ENCODE data around the gene NKG7. TPM values are rescaled to one million over a fixed set of nuclear protein-coding genes. Genes with fewer than 3 reads are reported as not detected.
A peak's percentile ranks its signal among the peaks of the same experiment; 100 is the strongest.
"Not testable (repeated sequence)": the region's sequence is repeated elsewhere in the genome, so short reads cannot be mapped to it uniquely, and the experiment has no call there.

The NKG7 gene, protein sequence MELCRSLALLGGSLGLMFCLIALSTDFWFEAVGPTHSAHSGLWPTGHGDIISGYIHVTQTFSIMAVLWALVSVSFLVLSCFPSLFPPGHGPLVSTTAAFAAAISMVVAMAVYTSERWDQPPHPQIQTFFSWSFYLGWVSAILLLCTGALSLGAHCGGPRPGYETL
- 1,000 to 10,000 TPM; 7,925 to 8,923 (median 8,385) TPM for polyA plus RNA-seq

DNA sequence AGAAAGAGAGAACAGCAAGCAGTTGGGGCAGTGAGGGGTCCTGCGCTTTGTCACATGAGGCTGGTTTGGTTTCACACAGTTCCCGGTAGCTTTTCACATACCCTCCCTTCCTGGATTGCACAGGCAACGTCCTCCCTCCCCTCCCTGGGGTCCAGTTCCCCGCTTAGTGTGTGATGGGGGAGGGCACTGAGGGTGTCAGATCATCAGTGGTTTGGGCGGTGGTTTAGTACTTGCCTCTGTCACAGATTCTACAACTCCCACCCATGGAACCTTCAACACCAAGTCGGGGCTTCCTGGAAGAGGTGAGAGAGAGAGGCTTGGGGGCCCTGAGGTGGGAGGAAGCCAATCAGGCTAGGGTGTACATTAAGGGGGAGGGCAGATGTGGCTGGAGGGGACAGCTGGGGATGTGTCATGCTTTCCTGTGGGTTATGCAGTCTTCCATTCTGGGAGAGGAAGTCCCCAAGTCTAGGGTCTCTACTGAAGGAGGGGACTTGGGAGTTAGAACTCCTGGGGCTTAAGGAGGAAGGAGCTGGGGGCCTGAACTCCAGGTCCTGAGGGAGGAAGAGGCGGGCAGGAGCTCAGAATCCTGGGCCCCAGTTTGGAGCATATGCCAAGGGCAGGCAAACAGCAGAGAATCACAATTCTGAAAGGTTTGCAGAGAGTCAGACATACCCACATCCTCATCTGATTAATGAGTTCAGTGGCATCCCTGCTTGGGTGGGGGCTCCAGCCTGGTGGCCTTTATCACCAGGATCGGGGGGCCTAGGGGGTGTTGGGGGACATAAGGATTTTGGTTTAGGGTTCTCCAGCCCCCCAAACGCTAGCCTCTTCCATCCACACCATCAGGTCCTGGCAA is at the start of gene NKG7:
NKG7 (minus strand) TSS at position 6 of the 856 bp plus-strand sequence. CDS start 119 bp downstream, outside the sequence.
- DNase-seq: peak; percentile 97 to 98 (median 98)
- peak within 1 kb of the TSS; percentile 94 to 100 (median 100) for H3K27ac Mint-ChIP-seq
- peak within 1 kb of the TSS; percentile 94 to 100 (median 98) for H3K4me3 Mint-ChIP-seq
- H3K27me3 Mint-ChIP-seq (ENCODE audit: low read depth in 3 of 3): peaks cover 18 to 50% (median 24%) of the 10 kb centered on the region in 3 donors
- peaks cover 17 to 27% (median 22%) of the 10 kb centered on the region in 3 donors for H3K36me3 Mint-ChIP-seq
- H3K4me1 Mint-ChIP-seq: peaks cover 53 to 62% of the 10 kb centered on the region in 2 donors
- H3K9me3 Mint-ChIP-seq: no peaks in the 10 kb centered on the region

DNA sequence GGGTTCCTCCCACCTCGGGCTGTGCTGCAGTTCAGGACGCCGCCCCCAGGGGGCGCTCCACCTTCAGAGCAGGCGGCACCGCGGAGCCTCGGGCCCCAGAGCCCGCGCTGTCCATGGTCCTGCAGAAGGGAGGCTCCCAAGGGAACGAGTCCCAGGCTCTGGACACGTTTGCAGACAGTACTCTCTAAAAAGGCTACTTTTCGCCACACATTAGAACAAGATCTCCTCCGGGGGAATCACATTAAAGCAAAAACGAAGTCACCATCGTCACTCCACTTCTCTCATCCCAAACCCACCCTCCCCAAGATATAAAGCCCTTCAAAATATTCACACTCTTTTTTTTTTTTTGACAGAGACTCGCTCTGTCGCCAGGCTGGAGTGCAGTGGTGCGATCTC is 49.6 kb upstream of the NKG7 start:
- peaks cover 0 to 1% (median 0%) of the 10 kb centered on the region in 3 donors for H3K36me3 Mint-ChIP-seq
- H3K27ac Mint-ChIP-seq: peak overlapping the region in 1 of 6 donors; percentile 35
- no peak overlapping the region for H3K4me3 Mint-ChIP-seq
- peaks cover 11 to 25% (median 14%) of the 10 kb centered on the region in 3 donors for H3K27me3 Mint-ChIP-seq (ENCODE audit: low read depth in 3 of 3)
- DNase-seq: peak; percentile 80 to 84 (median 81)
- peaks cover 29 to 34% of the 10 kb centered on the region in 2 donors for H3K4me1 Mint-ChIP-seq
- no peaks in the 10 kb centered on the region for H3K9me3 Mint-ChIP-seq

DNA sequence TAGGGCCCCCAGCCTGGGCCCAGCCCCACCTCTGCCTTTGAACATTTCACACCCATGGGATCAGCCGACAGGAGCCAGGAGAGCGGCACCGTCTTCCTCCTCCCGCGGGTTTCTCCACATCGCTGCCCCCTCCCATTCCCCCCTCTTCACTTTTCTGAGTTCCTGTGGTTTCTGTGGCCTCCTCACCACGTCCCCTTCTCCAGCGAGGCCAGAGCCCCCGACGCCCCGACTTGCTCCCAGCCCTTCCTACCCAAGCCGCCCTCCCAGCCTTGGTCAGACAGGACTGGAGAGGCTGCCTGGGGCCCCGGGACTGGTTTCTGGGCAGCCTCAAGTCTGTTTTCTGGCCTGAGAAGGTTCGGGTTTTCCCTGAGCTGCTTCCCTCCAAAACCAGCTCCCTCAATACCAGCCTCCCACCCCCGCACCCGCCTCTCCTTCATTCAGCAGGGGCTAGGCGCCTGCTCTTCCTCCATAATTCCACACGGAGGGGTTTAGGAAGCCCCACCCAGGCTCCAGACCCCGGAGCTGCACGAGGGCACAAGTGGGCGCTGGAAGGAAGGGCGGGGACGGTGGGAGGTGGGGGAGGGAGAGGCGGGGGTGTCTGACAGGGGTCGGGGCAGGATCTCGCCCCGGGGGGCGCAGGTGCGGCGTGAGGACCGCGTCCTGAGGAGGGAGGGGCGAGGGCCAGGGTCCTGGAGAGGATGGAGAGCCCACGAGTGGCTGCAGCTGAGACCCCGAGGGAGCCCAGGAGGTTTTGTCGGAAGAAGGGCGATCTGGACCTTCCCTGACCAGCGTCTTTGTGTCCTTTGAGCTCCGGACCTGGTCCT is 49.0 kb upstream of the NKG7 start:
- no peak for DNase-seq
- no peak overlapping the region for H3K4me3 Mint-ChIP-seq
- peaks cover 32 to 35% of the 10 kb centered on the region in 2 donors for H3K4me1 Mint-ChIP-seq
- H3K9me3 Mint-ChIP-seq: no peaks in the 10 kb centered on the region
- peaks cover 11 to 25% (median 12%) of the 10 kb centered on the region in 3 donors for H3K27me3 Mint-ChIP-seq (ENCODE audit: low read depth in 3 of 3)
- H3K36me3 Mint-ChIP-seq: peaks cover 0 to 3% (median 0%) of the 10 kb centered on the region in 3 donors
- no peak overlapping the region for H3K27ac Mint-ChIP-seq

DNA sequence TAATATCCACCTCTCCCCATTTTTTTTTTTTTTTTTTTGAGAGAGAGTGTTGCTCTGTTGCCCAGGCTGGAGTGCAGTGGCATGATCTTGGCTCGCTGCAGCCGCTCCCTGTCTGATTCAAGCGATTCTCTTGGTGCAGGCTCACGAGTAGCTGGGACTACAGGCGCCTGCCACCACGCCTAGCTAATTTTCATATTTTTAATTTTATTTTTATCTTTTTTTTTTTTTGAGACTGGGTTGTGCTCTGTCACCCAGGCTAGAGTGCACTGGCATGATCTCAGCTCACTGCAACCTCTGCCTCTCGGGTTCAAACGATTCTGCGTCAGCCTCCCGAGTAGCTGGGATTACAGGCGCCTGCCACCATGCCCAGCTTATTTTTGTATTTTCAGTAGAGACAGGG is 48.1 kb upstream of the NKG7 start:
- DNase-seq, H3K4me3 Mint-ChIP-seq, H3K36me3 Mint-ChIP-seq, H3K27ac Mint-ChIP-seq, H3K9me3 Mint-ChIP-seq: not testable (repeated sequence)
- Mint-ChIP-seq H3K27me3 (ENCODE audit: low read depth in 3 of 3) (peaks cover 10 to 25% (median 11%) of the 10 kb centered on the region in 3 donors), H3K4me1 (peaks cover 32 to 35% of the 10 kb centered on the region in 2 donors)

DNA sequence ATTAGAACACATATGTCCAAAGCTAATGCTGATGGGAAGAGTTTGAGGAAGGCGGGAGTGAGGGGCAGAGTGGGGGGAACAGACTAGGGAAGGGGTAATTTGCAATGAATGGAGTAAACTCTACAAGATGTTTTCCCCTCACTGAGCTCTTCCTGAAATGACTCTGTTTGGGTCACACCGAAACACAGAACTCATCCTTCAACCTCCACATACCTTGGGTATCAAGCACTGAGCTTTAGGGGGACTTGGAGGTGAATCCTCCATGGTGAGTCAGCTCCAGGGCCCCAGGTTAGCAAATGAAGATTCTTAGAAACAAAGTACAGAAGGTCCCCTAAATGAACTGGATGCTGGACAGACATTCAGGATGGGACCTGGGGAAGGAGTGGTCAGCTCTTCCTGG is 46.3 kb upstream of the NKG7 start:
- Mint-ChIP-seq H3K9me3 (no peaks in the 10 kb centered on the region), H3K36me3 (peaks cover 2 to 9% (median 3%) of the 10 kb centered on the region in 3 donors), H3K4me3 (peak overlapping the region in 1 of 5 donors; percentile 7), H3K27ac (peak overlapping the region in 1 of 6 donors; percentile 61), H3K27me3 (ENCODE audit: low read depth in 3 of 3) (peaks cover 9 to 19% (median 10%) of the 10 kb centered on the region in 3 donors), H3K4me1 (peaks cover 32 to 36% of the 10 kb centered on the region in 2 donors)
- DNase-seq: no peak

DNA sequence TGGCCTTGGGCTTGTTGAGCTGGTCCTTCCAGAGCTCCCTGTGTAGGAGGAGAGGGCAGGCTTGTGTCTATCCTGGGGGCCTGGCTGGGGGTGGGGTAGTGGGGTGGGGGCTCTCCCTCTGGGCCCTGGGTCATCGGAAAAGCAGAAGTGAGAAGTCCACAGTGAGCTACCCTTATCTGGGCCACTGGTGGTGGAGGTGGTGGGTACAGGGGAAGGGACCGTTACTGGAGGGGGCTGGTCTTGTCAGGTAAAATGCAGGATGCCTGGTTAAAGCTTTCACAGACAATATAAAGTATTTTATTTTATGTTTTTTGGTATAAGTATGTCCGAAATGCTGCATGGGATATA is 45.3 kb upstream of the NKG7 start:
- no peaks in the 10 kb centered on the region for H3K9me3 Mint-ChIP-seq
- peak overlapping the region in 2 of 6 donors; percentile 36 to 53 for H3K27ac Mint-ChIP-seq
- H3K4me3 Mint-ChIP-seq: no peak overlapping the region
- peaks cover 8 to 12% (median 8%) of the 10 kb centered on the region in 3 donors for H3K27me3 Mint-ChIP-seq (ENCODE audit: low read depth in 3 of 3)
- peaks cover 8 to 16% (median 8%) of the 10 kb centered on the region in 3 donors for H3K36me3 Mint-ChIP-seq
- H3K4me1 Mint-ChIP-seq: peaks cover 32 to 38% of the 10 kb centered on the region in 2 donors
- DNase-seq: no peak

DNA sequence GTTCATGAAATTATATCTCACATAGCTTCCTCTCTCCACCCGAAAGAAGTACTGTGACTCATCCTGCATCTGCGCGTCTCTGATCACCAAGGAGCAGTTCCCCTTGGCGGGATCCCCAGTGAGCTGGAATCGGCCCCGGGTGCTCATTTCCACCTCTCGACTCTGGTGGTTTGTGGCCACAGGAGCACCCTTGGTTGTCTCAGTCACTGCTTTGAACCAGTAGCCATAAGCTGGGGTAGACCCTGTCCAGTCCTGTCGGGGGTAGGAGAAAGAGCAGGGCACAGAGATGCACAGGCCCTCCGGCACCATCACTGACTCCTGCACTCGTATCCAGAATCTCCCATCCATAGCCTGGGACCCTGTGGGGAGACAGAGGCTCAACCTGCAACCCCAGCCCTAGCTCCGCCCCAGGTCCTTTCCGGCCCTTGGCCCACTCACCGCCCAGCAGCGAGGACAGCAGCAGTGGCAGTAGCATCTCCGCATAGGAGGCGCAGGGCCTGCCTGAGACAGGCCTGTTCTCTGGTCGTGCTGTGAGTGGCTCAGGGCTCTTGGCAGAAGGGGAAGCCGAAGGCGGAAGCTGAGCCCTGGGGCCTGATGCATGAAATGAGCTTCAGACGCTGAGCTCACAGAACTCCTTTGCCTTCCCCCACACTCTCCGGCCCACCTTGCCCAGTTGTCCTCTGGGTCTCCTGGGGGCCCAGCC is 44.8 kb upstream of the NKG7 start, which contains the start of gene SIGLEC10:
SIGLEC10 (minus strand) TSS at position 536 of the 703 bp plus-strand sequence; CDS start at position 475, 61 bp downstream.
- Mint-ChIP-seq H3K4me3 (peak within 1 kb of the TSS in 3 of 5 donors; percentile 9 to 47 (median 42)), H3K27ac (peak within 1 kb of the TSS in 5 of 6 donors; percentile 20 to 80 (median 41)), H3K36me3 (peaks cover 8 to 17% (median 9%) of the 10 kb centered on the region in 3 donors), H3K9me3 (no peaks in the 10 kb centered on the region), H3K4me1 (peaks cover 26 to 35% of the 10 kb centered on the region in 2 donors), H3K27me3 (ENCODE audit: low read depth in 3 of 3) (peaks cover 6 to 9% (median 8%) of the 10 kb centered on the region in 3 donors)
- DNase-seq: peak in 1 of 3 donors; percentile 28

DNA sequence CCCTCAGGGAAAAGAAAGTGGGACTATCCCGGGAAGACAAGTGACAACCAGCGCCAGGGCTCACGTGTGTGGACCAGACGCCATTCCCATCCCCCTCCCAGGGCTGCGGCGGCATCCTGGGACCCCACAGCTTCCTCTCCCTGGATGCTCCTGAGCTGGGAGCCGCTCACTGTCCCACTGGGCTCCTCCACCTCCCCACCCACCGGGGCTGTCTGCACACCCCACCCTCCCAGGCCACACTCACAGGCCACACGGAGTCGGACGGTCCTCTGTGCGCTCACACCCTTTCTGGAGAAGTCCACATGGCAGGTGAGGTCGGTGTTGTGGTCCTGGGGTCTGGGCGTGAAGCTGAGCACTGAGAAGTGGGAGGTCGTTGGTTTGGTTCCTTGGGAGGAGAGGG is 44.0 kb upstream of the NKG7 start:
- not testable (repeated sequence) for H3K27ac Mint-ChIP-seq; H3K27me3 Mint-ChIP-seq (ENCODE audit: low read depth in 3 of 3); DNase-seq; H3K9me3 Mint-ChIP-seq; H3K4me3 Mint-ChIP-seq
- Mint-ChIP-seq H3K36me3 (peaks cover 8 to 19% (median 12%) of the 10 kb centered on the region in 3 donors), H3K4me1 (peaks cover 22 to 33% of the 10 kb centered on the region in 2 donors)

DNA sequence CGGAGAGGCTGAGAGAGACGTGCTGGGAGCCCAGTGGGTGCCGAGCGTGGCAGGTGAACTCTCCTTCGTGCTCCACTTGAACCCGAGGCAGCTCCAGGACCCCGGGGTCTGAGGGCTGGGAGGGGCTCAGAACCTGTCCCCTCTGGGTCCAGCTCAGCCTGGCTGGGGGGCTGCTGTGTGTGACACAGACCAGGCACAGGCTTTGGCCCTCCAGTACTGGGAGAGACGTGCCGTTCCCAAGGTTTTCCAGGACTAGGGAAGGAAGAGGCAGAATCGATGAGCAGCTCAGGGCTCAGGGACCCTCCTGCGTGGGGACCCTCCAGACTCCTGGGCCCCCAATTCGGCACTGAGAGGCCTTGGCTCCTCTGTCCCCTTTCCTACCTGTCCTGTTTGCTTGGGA is 42.7 kb upstream of the NKG7 start:
- Mint-ChIP-seq H3K27ac (no peak overlapping the region), H3K36me3 (peaks cover 8 to 19% (median 12%) of the 10 kb centered on the region in 3 donors), H3K9me3 (no peaks in the 10 kb centered on the region), H3K27me3 (ENCODE audit: low read depth in 3 of 3) (peaks cover 3 to 4% (median 3%) of the 10 kb centered on the region in 3 donors), H3K4me1 (peaks cover 26 to 32% of the 10 kb centered on the region in 2 donors), H3K4me3 (no peak overlapping the region)
- DNase-seq: no peak

DNA sequence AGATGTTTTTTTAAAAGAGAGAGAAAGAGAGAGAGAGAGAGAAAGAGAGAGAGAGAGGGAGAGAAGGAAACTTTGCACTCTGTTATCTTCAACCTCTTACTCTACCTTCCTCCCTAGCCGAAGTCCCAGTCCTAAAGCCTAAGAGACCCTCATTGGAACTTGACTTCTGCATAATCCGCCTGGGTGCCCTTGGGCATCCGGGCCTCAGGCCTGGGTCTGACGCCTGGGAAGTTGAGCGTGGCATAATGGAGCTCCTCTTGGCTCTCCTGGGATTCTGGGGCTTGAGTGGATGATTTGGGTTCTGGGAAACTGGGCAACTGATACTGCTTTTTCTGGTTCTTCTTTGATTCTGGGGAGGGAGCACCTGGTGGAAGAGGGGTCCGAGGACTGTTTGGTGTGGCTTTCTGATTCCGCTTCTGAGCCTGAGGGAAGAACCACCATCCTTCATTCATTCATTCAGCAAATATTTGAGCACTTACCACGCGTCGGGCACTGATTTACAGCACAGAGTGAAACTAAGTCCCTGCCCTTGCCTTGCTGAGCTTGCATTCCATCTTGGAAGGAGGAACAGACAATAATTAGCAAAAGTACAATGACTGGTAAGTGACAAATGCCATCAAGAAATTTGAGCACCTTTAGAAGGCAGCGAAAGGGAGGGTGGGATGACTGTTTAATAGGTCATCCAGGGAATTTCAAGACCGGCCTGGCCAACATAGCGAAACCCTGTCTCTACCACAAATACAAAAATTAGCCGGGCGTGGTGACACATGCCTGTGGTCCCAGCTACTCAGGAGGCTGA is 38.7 kb upstream of the NKG7 start:
- H3K27ac Mint-ChIP-seq: no peak overlapping the region
- no peaks in the 10 kb centered on the region for H3K9me3 Mint-ChIP-seq
- H3K4me1 Mint-ChIP-seq: peaks cover 21 to 24% of the 10 kb centered on the region in 2 donors
- no peak overlapping the region for H3K4me3 Mint-ChIP-seq
- peaks cover 0 to 4% (median 0%) of the 10 kb centered on the region in 3 donors for H3K27me3 Mint-ChIP-seq (ENCODE audit: low read depth in 3 of 3)
- DNase-seq: no peak
- peaks cover 13 to 28% (median 18%) of the 10 kb centered on the region in 3 donors for H3K36me3 Mint-ChIP-seq

DNA sequence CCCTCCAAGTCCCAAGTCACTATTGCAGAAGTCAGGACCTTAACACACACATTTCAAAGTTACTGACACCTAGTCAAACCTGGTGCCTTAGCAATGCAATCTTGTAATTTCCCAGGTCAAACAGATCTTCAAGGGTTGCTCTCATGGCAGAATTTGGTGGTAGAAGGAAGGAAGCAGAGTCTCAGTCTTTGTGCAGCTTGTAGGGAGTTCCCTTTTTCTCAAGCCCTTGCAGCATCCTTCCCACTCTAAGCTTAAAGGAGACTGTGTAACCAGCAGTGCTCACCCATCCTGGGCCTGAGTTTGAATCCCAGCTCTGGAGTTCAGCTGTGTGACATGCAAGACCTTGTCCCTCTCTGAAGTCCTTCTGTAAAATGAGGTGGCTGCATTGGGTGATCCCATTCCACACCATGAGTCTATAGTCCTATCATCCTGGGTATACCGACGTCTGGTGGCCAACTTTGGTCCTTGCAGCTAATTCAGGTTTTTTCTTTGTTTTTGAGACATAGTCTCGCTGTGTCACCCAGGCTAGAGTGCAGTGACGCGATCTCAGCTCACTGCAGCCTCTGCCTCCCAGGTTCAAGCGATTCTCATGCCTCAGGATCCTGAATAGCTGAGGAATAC is 35.2 kb upstream of the NKG7 start:
- Mint-ChIP-seq H3K4me1 (peaks cover 21 to 23% of the 10 kb centered on the region in 2 donors), H3K9me3 (peaks cover 0 to 4% (median 1%) of the 10 kb centered on the region in 6 donors), H3K4me3 (peak overlapping the region in 1 of 5 donors; percentile 44), H3K36me3 (peaks cover 20 to 36% (median 34%) of the 10 kb centered on the region in 3 donors), H3K27ac (peak overlapping the region in 3 of 6 donors; percentile 38 to 77 (median 61)), H3K27me3 (ENCODE audit: low read depth in 3 of 3) (peaks cover 0 to 4% (median 0%) of the 10 kb centered on the region in 3 donors)
- peak; percentile 36 to 51 (median 38) for DNase-seq

Measured in immature natural killer cell (primary cell).